Liver (tissue), 9 donors: ENCODE results near the gene SLC4A5. TPM values are rescaled to one million over a fixed set of nuclear protein-coding genes. Genes with fewer than 3 reads are reported as not detected.

Source experiments
- DNase-seq: peaks from one replicate; pipeline ENCODE4 v3.0.0-alpha.2; 2017; ENCODE audit warnings: low spot score
- H3K27ac ChIP-seq, 2 donors: one replicate each; pipeline ENCODE4 v1.7.0; 2013; ENCODE audit warnings: inconsistent platforms in 2 of 2, low read length in 2 of 2, control low read depth in 1 of 2, low read depth in 1 of 2, mild to moderate bottlenecking in 1 of 2
- H3K27me3 ChIP-seq, 4 donors: one replicate each; pipeline versions ENCODE4 v1.6.1 to v1.7.0; 2013; ENCODE audit warnings: low read length in 3 of 4, inconsistent platforms in 1 of 4, mild to moderate bottlenecking in 1 of 4, moderate library complexity in 1 of 4; ENCODE audit not compliant: control insufficient read depth in 4 of 4, insufficient read depth in 4 of 4
- H3K36me3 ChIP-seq, 4 donors: one replicate each; pipeline versions ENCODE4 v1.6.1 to v1.7.0; 2013; ENCODE audit warnings: low read length in 3 of 4, mild to moderate bottlenecking in 3 of 4, low read depth in 1 of 4, moderate library complexity in 1 of 4; ENCODE audit not compliant: control insufficient read depth in 4 of 4, insufficient read depth in 3 of 4
- H3K4me1 ChIP-seq, 4 donors: one replicate each; pipeline versions ENCODE4 v1.6.1 to v1.7.0; 2013; ENCODE audit warnings: low read length in 3 of 4, mild to moderate bottlenecking in 3 of 4, moderate library complexity in 1 of 4; ENCODE audit not compliant: control insufficient read depth in 4 of 4, insufficient read depth in 4 of 4
- H3K4me3 ChIP-seq, 3 donors: one replicate each; pipeline versions ENCODE4 v1.6.1 to v1.7.0; 2013; ENCODE audit warnings: low read length in 3 of 3, control low read depth in 1 of 3, low read depth in 1 of 3, mild to moderate bottlenecking in 1 of 3
- H3K9ac ChIP-seq, 2 donors: one replicate each; pipeline ENCODE4 v1.7.0; 2013; ENCODE audit warnings: low read length in 2 of 2, mild to moderate bottlenecking in 2 of 2, moderate library complexity in 2 of 2, control low read depth in 1 of 2, low read depth in 1 of 2
- H3K9me3 ChIP-seq, 4 donors: one replicate each; pipeline versions ENCODE4 v1.6.1 to v1.7.0; 2013; ENCODE audit warnings: low read length in 3 of 4; ENCODE audit not compliant: control insufficient read depth in 4 of 4
- ATF3 ChIP-seq: IDR thresholded peaks from 2 replicates; pipeline ENCODE4 v1.6.1; 2016; ENCODE audit warnings: antibody characterized with exemption
- EGR1 ChIP-seq, 2 donors: IDR thresholded peaks; 2 replicates each; pipeline ENCODE4 v1.6.1; 2016 to 2018; ENCODE audit warnings: antibody characterized with exemption in 2 of 2, low read depth in 2 of 2
- FOXA1 ChIP-seq: IDR thresholded peaks from 2 replicates; pipeline ENCODE4 v1.6.1; 2016; ENCODE audit warnings: antibody characterized with exemption
- FOXA2 ChIP-seq: IDR thresholded peaks from 2 replicates; pipeline ENCODE4 v1.6.1; 2016; ENCODE audit warnings: antibody characterized with exemption
- GABPA ChIP-seq, 2 donors: IDR thresholded peaks in 1 of 2; conservative IDR thresholded peaks in 1 of 2; 2 replicates each; pipeline ENCODE4 v1.6.1; 2016; ENCODE audit warnings: antibody characterized with exemption in 2 of 2, mild to moderate bottlenecking in 1 of 2, moderate library complexity in 1 of 2
- HNF4A ChIP-seq, 2 donors: conservative IDR thresholded peaks; 2 replicates each; pipeline ENCODE4 v1.6.1; 2016; ENCODE audit warnings: antibody characterized with exemption in 2 of 2, mild to moderate bottlenecking in 2 of 2
- HNF4G ChIP-seq: IDR thresholded peaks from 2 replicates; pipeline ENCODE4 v1.6.1; 2016; ENCODE audit warnings: antibody characterized with exemption
- JUND ChIP-seq, 2 donors: IDR thresholded peaks; 2 replicates each; pipeline ENCODE4 v1.6.1; 2016; ENCODE audit warnings: antibody characterized with exemption in 2 of 2
- NR2F2 ChIP-seq: IDR thresholded peaks from 2 replicates; pipeline ENCODE4 v1.6.1; 2016; ENCODE audit warnings: antibody characterized with exemption
- RAD21 ChIP-seq, 2 donors: IDR thresholded peaks; 2 replicates each; pipeline ENCODE4 v1.6.1; 2016; ENCODE audit warnings: antibody characterized with exemption in 2 of 2, mild to moderate bottlenecking in 2 of 2
- RXRA ChIP-seq, 2 donors: IDR thresholded peaks; 2 replicates each; pipeline ENCODE4 v1.6.1; 2017 to 2018; ENCODE audit warnings: antibody characterized with exemption in 2 of 2, mild to moderate bottlenecking in 1 of 2
- SP1 ChIP-seq: IDR thresholded peaks from 2 replicates; pipeline ENCODE4 v1.6.1; 2018; ENCODE audit warnings: antibody characterized with exemption, mild to moderate bottlenecking
- TAF1 ChIP-seq: conservative IDR thresholded peaks from 2 replicates; pipeline ENCODE4 v1.6.1; 2016; ENCODE audit warnings: antibody characterized with exemption, mild to moderate bottlenecking
- YY1 ChIP-seq: IDR thresholded peaks from 2 replicates; pipeline ENCODE4 v1.6.1; 2016; ENCODE audit warnings: antibody characterized with exemption, mild to moderate bottlenecking
- WGBS: extraction: QIAGEN DNeasy Blood & Tissue Kit; methylation state at CpG from one replicate; pipeline ENCODE4 v1.1.7; 2013; 5-methylcytosine and 5-hydroxymethylcytosine counted together
- polyA plus RNA-seq, 2 donors: library from polyadenylated mRNA; stranded (reverse) in 1 of 2; unstranded in 1 of 2; fragments of 200-250 nt in 1 of 2; fragments of >200 nt in 1 of 2; fragmentation: Nextera tagmentation in 1 of 2; extraction: Ambion mirVana in 1 of 2; gene quantifications; one replicate each; pipeline versions ENCODE4 v1.2.1 to v1.2.3, GENCODE V29; 2013 to 2015
- total RNA-seq, 2 donors: library from RNA; depleted of rRNA; stranded (reverse); fragments of >200 nt; gene quantifications; one replicate each; pipeline ENCODE4 v1.2.3, GENCODE V29; 2014
- TF ChIP-seq, protein P1 (sequence below): IDR thresholded peaks from 2 replicates; pipeline ENCODE4 v1.6.1; 2016; ENCODE audit warnings: antibody characterized with exemption
- TF ChIP-seq, protein P2 (sequence below): fragments of 150-350 bp; IDR thresholded peaks from 2 replicates; pipeline ENCODE4 v1.5.1; 2017; ENCODE audit warnings: improper control_type of control experiment, low read depth, low read length; ENCODE audit not compliant: missing input control
- TF ChIP-seq, protein P3 (sequence below): IDR thresholded peaks from 2 replicates; pipeline ENCODE4 v1.6.1; 2016; ENCODE audit warnings: antibody characterized with exemption, mild to moderate bottlenecking
- donor health status: healthy.
- donor health status: healthy.
- donor health status: healthy.
- donor health status: healthy.
- donor health status: healthy.

Gene SLC4A5
- total and polyA plus RNA-seq, 4 donors, result 0.12 to 0.50 (median 0.29) TPM

GRCh38 chr2:74379851-74380789 lies 36.9 kb upstream of the SLC4A5 start, which contains the start of gene DCTN1:
Gene DCTN1, minus strand, starts transcription at chr2:74380311. Its CDS starts 274 bp downstream, at chr2:74380037.
- Histone ChIP-seq H3K9me3 (no peaks in the 10 kb centered on the region), H3K4me1 (peaks cover 3 to 24% (median 10%) of the 10 kb centered on the region in 4 donors), H3K27me3 (no peaks in the 10 kb centered on the region), H3K4me3 (no peak within 1 kb of the TSS), H3K36me3 (peaks cover 0 to 16% (median 9%) of the 10 kb centered on the region in 4 donors), H3K27ac (no peak within 1 kb of the TSS), H3K9ac (no peak within 1 kb of the TSS)
- WGBS, result 63% methylated on average over 14 of the region's 14 CpGs
- TF ChIP-seq FOXA2, result no peak
- TF ChIP-seq, protein P1, sequence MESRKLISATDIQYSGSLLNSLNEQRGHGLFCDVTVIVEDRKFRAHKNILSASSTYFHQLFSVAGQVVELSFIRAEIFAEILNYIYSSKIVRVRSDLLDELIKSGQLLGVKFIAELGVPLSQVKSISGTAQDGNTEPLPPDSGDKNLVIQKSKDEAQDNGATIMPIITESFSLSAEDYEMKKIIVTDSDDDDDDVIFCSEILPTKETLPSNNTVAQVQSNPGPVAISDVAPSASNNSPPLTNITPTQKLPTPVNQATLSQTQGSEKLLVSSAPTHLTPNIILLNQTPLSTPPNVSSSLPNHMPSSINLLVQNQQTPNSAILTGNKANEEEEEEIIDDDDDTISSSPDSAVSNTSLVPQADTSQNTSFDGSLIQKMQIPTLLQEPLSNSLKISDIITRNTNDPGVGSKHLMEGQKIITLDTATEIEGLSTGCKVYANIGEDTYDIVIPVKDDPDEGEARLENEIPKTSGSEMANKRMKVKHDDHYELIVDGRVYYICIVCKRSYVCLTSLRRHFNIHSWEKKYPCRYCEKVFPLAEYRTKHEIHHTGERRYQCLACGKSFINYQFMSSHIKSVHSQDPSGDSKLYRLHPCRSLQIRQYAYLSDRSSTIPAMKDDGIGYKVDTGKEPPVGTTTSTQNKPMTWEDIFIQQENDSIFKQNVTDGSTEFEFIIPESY, result no peak
- no peak for TF ChIP-seq JUND (IDR thresholded peaks at IDR 0.05)
- TF ChIP-seq GABPA (IDR thresholded peaks at IDR 0.05 in 1 of 2, conservative IDR thresholded peaks at IDR 0.05 in 1 of 2), result no peak
- TF ChIP-seq HNF4A (conservative IDR thresholded peaks at IDR 0.05), result no peak
- TF ChIP-seq EGR1 (IDR thresholded peaks at IDR 0.05; ENCODE audit: low read depth in 2 of 2), result no peak
- TF ChIP-seq FOXA1, result no peak
- no peak for TF ChIP-seq NR2F2
- TF ChIP-seq YY1, result no peak
- no peak for TF ChIP-seq SP1
- TF ChIP-seq RAD21 (IDR thresholded peaks at IDR 0.05), result no peak
- TF ChIP-seq RXRA (IDR thresholded peaks at IDR 0.05), result no peak
- no peak for TF ChIP-seq HNF4G
- TF ChIP-seq ATF3, result no peak
- TF ChIP-seq, protein P2, sequence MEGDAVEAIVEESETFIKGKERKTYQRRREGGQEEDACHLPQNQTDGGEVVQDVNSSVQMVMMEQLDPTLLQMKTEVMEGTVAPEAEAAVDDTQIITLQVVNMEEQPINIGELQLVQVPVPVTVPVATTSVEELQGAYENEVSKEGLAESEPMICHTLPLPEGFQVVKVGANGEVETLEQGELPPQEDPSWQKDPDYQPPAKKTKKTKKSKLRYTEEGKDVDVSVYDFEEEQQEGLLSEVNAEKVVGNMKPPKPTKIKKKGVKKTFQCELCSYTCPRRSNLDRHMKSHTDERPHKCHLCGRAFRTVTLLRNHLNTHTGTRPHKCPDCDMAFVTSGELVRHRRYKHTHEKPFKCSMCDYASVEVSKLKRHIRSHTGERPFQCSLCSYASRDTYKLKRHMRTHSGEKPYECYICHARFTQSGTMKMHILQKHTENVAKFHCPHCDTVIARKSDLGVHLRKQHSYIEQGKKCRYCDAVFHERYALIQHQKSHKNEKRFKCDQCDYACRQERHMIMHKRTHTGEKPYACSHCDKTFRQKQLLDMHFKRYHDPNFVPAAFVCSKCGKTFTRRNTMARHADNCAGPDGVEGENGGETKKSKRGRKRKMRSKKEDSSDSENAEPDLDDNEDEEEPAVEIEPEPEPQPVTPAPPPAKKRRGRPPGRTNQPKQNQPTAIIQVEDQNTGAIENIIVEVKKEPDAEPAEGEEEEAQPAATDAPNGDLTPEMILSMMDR, result no peak
- TF ChIP-seq TAF1, result no peak
- TF ChIP-seq, protein P3, sequence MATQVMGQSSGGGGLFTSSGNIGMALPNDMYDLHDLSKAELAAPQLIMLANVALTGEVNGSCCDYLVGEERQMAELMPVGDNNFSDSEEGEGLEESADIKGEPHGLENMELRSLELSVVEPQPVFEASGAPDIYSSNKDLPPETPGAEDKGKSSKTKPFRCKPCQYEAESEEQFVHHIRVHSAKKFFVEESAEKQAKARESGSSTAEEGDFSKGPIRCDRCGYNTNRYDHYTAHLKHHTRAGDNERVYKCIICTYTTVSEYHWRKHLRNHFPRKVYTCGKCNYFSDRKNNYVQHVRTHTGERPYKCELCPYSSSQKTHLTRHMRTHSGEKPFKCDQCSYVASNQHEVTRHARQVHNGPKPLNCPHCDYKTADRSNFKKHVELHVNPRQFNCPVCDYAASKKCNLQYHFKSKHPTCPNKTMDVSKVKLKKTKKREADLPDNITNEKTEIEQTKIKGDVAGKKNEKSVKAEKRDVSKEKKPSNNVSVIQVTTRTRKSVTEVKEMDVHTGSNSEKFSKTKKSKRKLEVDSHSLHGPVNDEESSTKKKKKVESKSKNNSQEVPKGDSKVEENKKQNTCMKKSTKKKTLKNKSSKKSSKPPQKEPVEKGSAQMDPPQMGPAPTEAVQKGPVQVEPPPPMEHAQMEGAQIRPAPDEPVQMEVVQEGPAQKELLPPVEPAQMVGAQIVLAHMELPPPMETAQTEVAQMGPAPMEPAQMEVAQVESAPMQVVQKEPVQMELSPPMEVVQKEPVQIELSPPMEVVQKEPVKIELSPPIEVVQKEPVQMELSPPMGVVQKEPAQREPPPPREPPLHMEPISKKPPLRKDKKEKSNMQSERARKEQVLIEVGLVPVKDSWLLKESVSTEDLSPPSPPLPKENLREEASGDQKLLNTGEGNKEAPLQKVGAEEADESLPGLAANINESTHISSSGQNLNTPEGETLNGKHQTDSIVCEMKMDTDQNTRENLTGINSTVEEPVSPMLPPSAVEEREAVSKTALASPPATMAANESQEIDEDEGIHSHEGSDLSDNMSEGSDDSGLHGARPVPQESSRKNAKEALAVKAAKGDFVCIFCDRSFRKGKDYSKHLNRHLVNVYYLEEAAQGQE, result no peak
- DNase-seq, result no peak
